Aorta (tissue), 5 donors: Measurements from ENCODE around the gene BOLA2. TPM values are rescaled to one million over a fixed set of nuclear protein-coding genes. Genes with fewer than 3 reads are reported as not detected.
"Not testable (repeated sequence)": the region's sequence is repeated elsewhere in the genome, so short reads cannot be mapped to it uniquely, and the experiment has no call there.

ENCODE experiments used
- ATAC-seq: fragments of 200-7000 bp; cut with Tn5 transposase; one replicate; pipeline ENCODE4 v1.9.1; 2022; ENCODE audit warnings: moderate library complexity; ENCODE audit not compliant: low FRiP score
- DNase-seq, 2 donors: peaks; one replicate each; pipeline ENCODE4 v3.0.0-alpha.2; 2020
- H3K27ac ChIP-seq, 2 donors: one replicate each; pipeline ENCODE4 v1.5.1; 2013; ENCODE audit warnings: low read length in 2 of 2, mild to moderate bottlenecking in 2 of 2, moderate library complexity in 2 of 2, control low read depth in 1 of 2, inconsistent platforms in 1 of 2, low read depth in 1 of 2
- H3K27me3 ChIP-seq, 2 donors: one replicate each; pipeline ENCODE4 v1.6.1; 2013; ENCODE audit warnings: control low read depth in 1 of 2, low read length in 1 of 2, mild to moderate bottlenecking in 1 of 2, moderate library complexity in 1 of 2; ENCODE audit not compliant: insufficient read depth in 2 of 2, control insufficient read depth in 1 of 2
- H3K36me3 ChIP-seq, 2 donors: one replicate each; pipeline ENCODE4 v1.6.1; 2013; ENCODE audit warnings: control low read depth in 1 of 2, low read length in 1 of 2, mild to moderate bottlenecking in 1 of 2; ENCODE audit not compliant: insufficient read depth in 2 of 2, control insufficient read depth in 1 of 2
- H3K4me1 ChIP-seq, 2 donors: one replicate each; pipeline ENCODE4 v1.6.1; 2013; ENCODE audit warnings: low read length in 2 of 2, control low read depth in 1 of 2, mild to moderate bottlenecking in 1 of 2, moderate library complexity in 1 of 2; ENCODE audit not compliant: insufficient read depth in 2 of 2, control insufficient read depth in 1 of 2
- H3K4me3 ChIP-seq, 2 donors: one replicate each; pipeline ENCODE4 v1.5.1; 2013; ENCODE audit warnings: low read length in 2 of 2, control low read depth in 1 of 2, mild to moderate bottlenecking in 1 of 2
- H3K9me3 ChIP-seq: one replicate; pipeline ENCODE4 v1.6.1; 2013; ENCODE audit warnings: mild to moderate bottlenecking, low read length; ENCODE audit not compliant: control insufficient read depth
- WGBS, 2 donors: extraction: QIAGEN DNeasy Blood & Tissue Kit; methylation state at CpG; one replicate each; pipeline ENCODE4 v1.1.7; 2013; 5-methylcytosine and 5-hydroxymethylcytosine counted together
- intact Hi-C, 2 donors: fragments of 100-400 bp; cut with DNase I; formaldehyde crosslinking; loops; one replicate each; pipeline versions ENCODE4 v1.14.2 to v1.15.0; 2022
- long read RNA-seq, 2 donors: library from polyadenylated mRNA; unstranded; transcript quantifications; one replicate each; pipeline ENCODE4 v2.0.0, GENCODE V29; 2020 to 2021
- polyA plus RNA-seq, 2 donors: library from polyadenylated mRNA; stranded (reverse); fragments of 200-250 nt; gene quantifications; one replicate each; pipeline ENCODE4 v1.2.3, GENCODE V29; 2013
- total RNA-seq, 2 donors: library from RNA; stranded (reverse); fragmentation: NEBNext Ultra II Directional; extraction: Animal tissue kit (Norgen Biotek cat#: 25700); gene quantifications; one replicate each; pipeline ENCODE4 v1.2.1, GENCODE V29; 2021
- donor health status: healthy with polysubstance abuse.
- donor health status: Bipolar disorder and iron deficiency.
- donor health status: DM: no; HTN: no; CAD: no.
- donor health status: DM: no; HTN: no; CAD: no.
- donor health status: DM: yes; HTN: yes; CAD: no.

Gene BOLA2
- 10 to 100 TPM in 1 of 2 donors, 1 to 10 TPM in 1; 4.2 to 10.2 TPM for total RNA-seq
- 10 to 100 TPM; 12.4 to 19.3 TPM for polyA plus RNA-seq
- long read RNA-seq, donor 1, partial matches to known transcripts, result 0 of 3 reads
- long read RNA-seq, donor 1, other reads (novel, unspliced or antisense), result 2 of 3 reads
- long read RNA-seq, donor 2, partial matches to known transcripts, result 1 of 5 reads
- long read RNA-seq, donor 2, other reads (novel, unspliced or antisense), result 0 of 5 reads

- H3K4me1 ChIP-seq, H3K36me3 ChIP-seq, DNase-seq, H3K4me3 ChIP-seq, H3K27ac ChIP-seq, intact Hi-C loops, H3K27me3 ChIP-seq, H3K9me3 ChIP-seq: not testable (repeated sequence)
- no CpG with 5 or more reads among the region's 33 CpGs for WGBS, 2 donors
- ATAC-seq, result peak; percentile 99
Measured at GRCh38 chr16:29454269-29454668, at the start of gene BOLA2, which contains the start of gene SLX1B. TSS of gene BOLA2 (minus strand) at chr16:29454351. CDS start at chr16:29454253, 98 bp downstream. TSS of gene SLX1B (plus strand) at chr16:29454533.

DNA sequence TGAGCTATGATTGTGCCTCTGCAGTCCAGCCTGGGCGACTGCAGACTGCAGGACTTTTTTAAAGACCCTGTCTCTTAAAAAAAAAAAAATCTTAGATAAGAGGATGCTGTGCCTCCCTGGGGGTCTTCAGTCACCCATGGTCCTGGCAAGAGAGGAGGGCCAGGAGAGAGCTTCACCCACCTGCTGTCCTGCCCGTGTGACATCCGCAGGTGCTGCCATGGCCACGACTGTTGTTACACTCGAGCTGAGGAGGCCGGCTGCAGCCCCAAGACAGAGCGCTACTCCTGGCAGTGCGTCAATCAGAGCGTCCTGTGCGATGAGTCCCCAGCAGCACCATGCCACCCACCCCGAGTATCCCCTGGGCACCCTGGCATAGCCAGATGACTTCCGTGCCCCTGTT lies 28.1 kb upstream of the BOLA2 start:
- whole genome bisulfite sequencing, 2 donors, result 70 to 86% methylated on average over 5 to 6 of the region's 12 CpGs
- peak; percentile 12 to 59 for DNase-seq

GRCh38 chr16:29472065-29472464 lies 17.9 kb upstream of the BOLA2 start:
- not testable (repeated sequence) for ATAC-seq

More for the DNA sequence above, 28.1 kb upstream of the BOLA2 start:
- H3K36me3 ChIP-seq, H3K27me3 ChIP-seq, H3K4me3 ChIP-seq, H3K27ac ChIP-seq, intact Hi-C loops, H3K9me3 ChIP-seq, ATAC-seq, H3K4me1 ChIP-seq: not testable (repeated sequence)

GRCh38 chr16:29469660-29470059 lies 15.5 kb upstream of the BOLA2 start:
- intact Hi-C loops, H3K27me3 ChIP-seq, H3K36me3 ChIP-seq, H3K4me3 ChIP-seq, H3K27ac ChIP-seq, H3K9me3 ChIP-seq, H3K4me1 ChIP-seq: not testable (repeated sequence)
- DNase-seq, result peak; percentile 71 to 79
- 1 to 2% methylated on average over 5 of the region's 6 CpGs for WGBS, 2 donors
- peak; percentile 85 for ATAC-seq

More at GRCh38 chr16:29472065-29472464, 17.9 kb upstream of the BOLA2 start:
- intact Hi-C loops, H3K4me1 ChIP-seq, H3K36me3 ChIP-seq, H3K27me3 ChIP-seq, H3K4me3 ChIP-seq, H3K9me3 ChIP-seq, H3K27ac ChIP-seq, DNase-seq: not testable (repeated sequence)
- WGBS, 2 donors, result no CpG with 5 or more reads among the region's 4 CpGs

- H3K36me3 ChIP-seq, H3K4me1 ChIP-seq, intact Hi-C loops, H3K4me3 ChIP-seq, DNase-seq, ATAC-seq, H3K27ac ChIP-seq, H3K27me3 ChIP-seq, H3K9me3 ChIP-seq: not testable (repeated sequence)
- WGBS, 2 donors, result no CpG with 5 or more reads among the region's 10 CpGs
Measured at GRCh38 chr16:29467654-29468366, 13.7 kb upstream of the BOLA2 start.

- H3K27me3 ChIP-seq, H3K4me1 ChIP-seq, H3K36me3 ChIP-seq, DNase-seq, H3K27ac ChIP-seq, H3K4me3 ChIP-seq, intact Hi-C loops, H3K9me3 ChIP-seq: not testable (repeated sequence)
- ATAC-seq, result peak; percentile 23
- no CpG with 5 or more reads among the region's 33 CpGs for whole genome bisulfite sequencing, 2 donors
Measured at GRCh38 chr16:29466904-29467303, 12.8 kb upstream of the BOLA2 start.

DNA sequence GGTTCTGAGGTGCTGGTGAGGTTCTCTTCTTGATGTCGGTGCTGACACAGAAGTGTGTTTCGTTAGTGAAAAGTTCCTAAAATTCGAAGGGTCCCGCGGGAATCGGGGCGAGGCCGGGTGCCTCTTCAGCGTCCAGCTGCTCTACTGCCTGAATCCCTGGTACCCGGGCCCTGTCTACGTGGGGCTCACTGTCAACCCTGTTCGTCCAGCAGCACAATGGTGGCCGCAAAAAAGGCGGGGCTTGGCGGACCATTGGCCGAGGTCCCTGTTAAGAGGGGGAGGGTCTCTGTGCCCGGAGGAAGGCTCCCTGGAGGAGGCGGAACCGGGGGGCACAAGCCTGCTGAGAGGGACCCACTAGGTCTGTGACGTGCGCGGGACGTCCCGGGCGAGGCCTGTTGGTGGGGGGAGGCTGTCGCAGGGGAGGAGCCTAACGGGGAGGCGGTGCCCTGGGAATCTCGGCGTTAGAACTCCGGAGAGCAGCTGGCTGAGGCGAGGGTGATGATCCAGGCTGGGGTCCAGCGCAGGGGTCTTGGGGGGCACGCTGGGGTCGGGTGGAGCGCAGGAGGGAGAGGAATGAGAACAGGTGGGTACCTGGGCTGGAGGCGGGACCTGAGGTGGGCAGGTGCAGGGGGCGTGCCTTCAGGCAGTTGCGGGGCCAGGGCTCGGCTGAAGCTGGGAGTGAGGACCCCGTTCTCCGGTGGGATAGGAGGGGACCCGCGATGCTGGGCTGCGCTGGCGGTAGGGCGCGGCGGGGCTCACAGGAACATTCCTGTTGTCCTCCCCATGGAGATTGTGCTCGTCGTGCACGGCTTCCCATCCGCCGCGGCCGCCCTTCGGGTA lies 12.1 kb upstream of the BOLA2 start:
- H3K27ac ChIP-seq, H3K4me1 ChIP-seq, intact Hi-C loops, DNase-seq, H3K27me3 ChIP-seq, H3K9me3 ChIP-seq, H3K4me3 ChIP-seq, H3K36me3 ChIP-seq: not testable (repeated sequence)
- WGBS, 2 donors, result no CpG with 5 or more reads among the region's 57 CpGs
- peak; percentile 59 for ATAC-seq

- H3K27me3 ChIP-seq, H3K9me3 ChIP-seq, H3K4me1 ChIP-seq, H3K36me3 ChIP-seq, H3K4me3 ChIP-seq, intact Hi-C loops, DNase-seq, H3K27ac ChIP-seq: not testable (repeated sequence)
- WGBS, 2 donors, result no CpG with 5 or more reads among the region's 9 CpGs
- peak; percentile 1 for ATAC-seq
Measured at GRCh38 chr16:29460647-29461030, 6.5 kb upstream of the BOLA2 start.
